ENCODE results near the gene LGALS3BP. TPM values are rescaled to one million over a fixed set of nuclear protein-coding genes. Genes with fewer than 3 reads are reported as not detected.

LGALS3BP gene
- total and polyA plus RNA-seq, 2 of the 13 experiments (the other 11 are each of a cell fraction or from before 2014, with no cell fraction given): 137 to 332 TPM

GRCh38 chr17:78962345-78962983, 17.3 kb downstream of the LGALS3BP start:
- Histone ChIP-seq H4K20me1 (ENCODE audit: insufficient read depth, low read length) (no peaks in the 10 kb centered on the region), H3K27ac (ENCODE audit: extremely low read length, insufficient read depth, low read length) (peak overlapping the region; percentile 70), H3K9me3 (ENCODE audit: low read length) (no peaks in the 10 kb centered on the region), H3K9ac (ENCODE audit: insufficient read depth, low read depth, low read length) (peak overlapping the region; percentile 43), H3K4me1 (ENCODE audit: insufficient read depth, low read length) (peaks cover 61% of the 10 kb centered on the region), H3K4me2 (ENCODE audit: low read depth, low read length) (peak overlapping the region; percentile 38), H2AFZ (ENCODE audit: low read length) (no peak overlapping the region), H3K4me3 (replicated peaks in 1 of 3; ENCODE audit: insufficient read depth in 1 of 3, low read depth in 2 of 3, low read length in 3 of 3) (no peak overlapping the region), H3K36me3 (replicated peaks in 1 of 2; ENCODE audit: control insufficient read depth in 1 of 2, insufficient read depth in 2 of 2, low read length in 2 of 2) (no peaks in the 10 kb centered on the region), H3K79me2 (ENCODE audit: insufficient read depth, low read length) (no peaks in the 10 kb centered on the region), H3K27me3 (ENCODE audit: control insufficient read depth in 1 of 2, insufficient read depth in 2 of 2, low read length in 2 of 2) (peaks cover 0 to 1% of the 10 kb centered on the region in 2 experiments; a peak in 3 of 5 replicates)
- ChIA-PET POLR2A (interaction anchor here (0.5 to 3.5 kb wide), 24 partner anchors 10 to 654 kb away, joined by 3 to 51 read pairs (median 4); partner anchors contain the start of genes CANT1, ENGASE and LGALS3BP), CTCF (ENCODE audit: low intra/inter-chr PET ratio, low total read pairs) (no interaction called here)
- DNase-seq (ENCODE audit: low spot score) (peak; percentile 96), ATAC-seq (peak; percentile 91), FAIRE-seq (peak; percentile 99)
- intact Hi-C loops (cut with micrococcal nuclease; ENCODE audit: unreplicated experiment): loop anchor here (2.0 to 5.0 kb wide), 2 partner anchors 35 to 98 kb away; partner anchors contain the start of gene TIMP2
- in situ Hi-C loops (cut with HindIII; ENCODE audit: extremely low pct_ligation_motif_present, low pct_unique_long_range_greater_than_20kb): no loop called here
- no TSS peak for BruUV-seq (replicated peaks)
- WGBS (ENCODE audit: low lambda C conversion rate): 3% methylated on average over 15 of the region's 19 CpGs
- TF ChIP-seq FOXA1 (IDR thresholded peaks at IDR 0.05) (no peak), FOXA1 (CRISPR knock-in tag; IDR thresholded peaks at IDR 0.05) (peak; percentile 58), ZNF329 (CRISPR knock-in tag; IDR thresholded peaks at IDR 0.05; ENCODE audit: low read depth) (no peak), YEATS4 (CRISPR knock-in tag; IDR thresholded peaks at IDR 0.05; ENCODE audit: borderline replicate concordance) (peak; percentile 38), ZNF556 (CRISPR knock-in tag; IDR thresholded peaks at IDR 0.05; ENCODE audit: borderline replicate concordance) (peak; percentile 91; the same call in 1 of the 2 replicates), SP1 (IDR thresholded peaks at IDR 0.05) (no peak), SP1 (CRISPR knock-in tag; IDR thresholded peaks at IDR 0.05) (no peak; the same call in 1 of the 2 replicates), DNMT3B (CRISPR knock-in tag; conservative IDR thresholded peaks at IDR 0.05) (no peak), GABPA (IDR thresholded peaks at IDR 0.05; ENCODE audit: low read depth, low read length) (no peak), GABPA (CRISPR knock-in tag; IDR thresholded peaks at IDR 0.05; ENCODE audit: low read depth) (peak; percentile 51), ZNF883 (CRISPR knock-in tag; IDR thresholded peaks at IDR 0.05; ENCODE audit: not compliant biosample characterization) (peak; percentile 38), ZNF24 (IDR thresholded peaks at IDR 0.05) (no peak), RNF2 (conservative IDR thresholded peaks at IDR 0.05; ENCODE audit: low read depth) (peak; percentile 87), HOXA9 (CRISPR knock-in tag; IDR thresholded peaks at IDR 0.05; ENCODE audit: borderline replicate concordance) (no peak), ZNF773 (CRISPR knock-in tag; IDR thresholded peaks at IDR 0.05; ENCODE audit: borderline replicate concordance) (no peak), EHMT2 (IDR thresholded peaks at IDR 0.05; ENCODE audit: borderline replicate concordance, low read depth, low read length) (no peak), CEBPG (CRISPR knock-in tag; IDR thresholded peaks at IDR 0.05) (peak; percentile 82), NFYB (CRISPR knock-in tag; IDR thresholded peaks at IDR 0.05) (peak; percentile 58)
- TF ChIP-seq, protein P1, sequence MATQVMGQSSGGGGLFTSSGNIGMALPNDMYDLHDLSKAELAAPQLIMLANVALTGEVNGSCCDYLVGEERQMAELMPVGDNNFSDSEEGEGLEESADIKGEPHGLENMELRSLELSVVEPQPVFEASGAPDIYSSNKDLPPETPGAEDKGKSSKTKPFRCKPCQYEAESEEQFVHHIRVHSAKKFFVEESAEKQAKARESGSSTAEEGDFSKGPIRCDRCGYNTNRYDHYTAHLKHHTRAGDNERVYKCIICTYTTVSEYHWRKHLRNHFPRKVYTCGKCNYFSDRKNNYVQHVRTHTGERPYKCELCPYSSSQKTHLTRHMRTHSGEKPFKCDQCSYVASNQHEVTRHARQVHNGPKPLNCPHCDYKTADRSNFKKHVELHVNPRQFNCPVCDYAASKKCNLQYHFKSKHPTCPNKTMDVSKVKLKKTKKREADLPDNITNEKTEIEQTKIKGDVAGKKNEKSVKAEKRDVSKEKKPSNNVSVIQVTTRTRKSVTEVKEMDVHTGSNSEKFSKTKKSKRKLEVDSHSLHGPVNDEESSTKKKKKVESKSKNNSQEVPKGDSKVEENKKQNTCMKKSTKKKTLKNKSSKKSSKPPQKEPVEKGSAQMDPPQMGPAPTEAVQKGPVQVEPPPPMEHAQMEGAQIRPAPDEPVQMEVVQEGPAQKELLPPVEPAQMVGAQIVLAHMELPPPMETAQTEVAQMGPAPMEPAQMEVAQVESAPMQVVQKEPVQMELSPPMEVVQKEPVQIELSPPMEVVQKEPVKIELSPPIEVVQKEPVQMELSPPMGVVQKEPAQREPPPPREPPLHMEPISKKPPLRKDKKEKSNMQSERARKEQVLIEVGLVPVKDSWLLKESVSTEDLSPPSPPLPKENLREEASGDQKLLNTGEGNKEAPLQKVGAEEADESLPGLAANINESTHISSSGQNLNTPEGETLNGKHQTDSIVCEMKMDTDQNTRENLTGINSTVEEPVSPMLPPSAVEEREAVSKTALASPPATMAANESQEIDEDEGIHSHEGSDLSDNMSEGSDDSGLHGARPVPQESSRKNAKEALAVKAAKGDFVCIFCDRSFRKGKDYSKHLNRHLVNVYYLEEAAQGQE (IDR thresholded peaks at IDR 0.05; ENCODE audit: borderline replicate concordance in 1 of 2, low read depth in 1 of 2, low read length in 2 of 2): peak in 1 of 2 experiments; percentile 26; a peak in 1 of 4 replicates
- TF ChIP-seq, protein P2, sequence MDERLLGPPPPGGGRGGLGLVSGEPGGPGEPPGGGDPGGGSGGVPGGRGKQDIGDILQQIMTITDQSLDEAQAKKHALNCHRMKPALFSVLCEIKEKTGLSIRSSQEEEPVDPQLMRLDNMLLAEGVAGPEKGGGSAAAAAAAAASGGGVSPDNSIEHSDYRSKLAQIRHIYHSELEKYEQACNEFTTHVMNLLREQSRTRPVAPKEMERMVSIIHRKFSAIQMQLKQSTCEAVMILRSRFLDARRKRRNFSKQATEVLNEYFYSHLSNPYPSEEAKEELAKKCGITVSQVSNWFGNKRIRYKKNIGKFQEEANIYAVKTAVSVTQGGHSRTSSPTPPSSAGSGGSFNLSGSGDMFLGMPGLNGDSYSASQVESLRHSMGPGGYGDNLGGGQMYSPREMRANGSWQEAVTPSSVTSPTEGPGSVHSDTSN (CRISPR knock-in tag; IDR thresholded peaks at IDR 0.05): no peak
- TF ChIP-seq, protein P3, sequence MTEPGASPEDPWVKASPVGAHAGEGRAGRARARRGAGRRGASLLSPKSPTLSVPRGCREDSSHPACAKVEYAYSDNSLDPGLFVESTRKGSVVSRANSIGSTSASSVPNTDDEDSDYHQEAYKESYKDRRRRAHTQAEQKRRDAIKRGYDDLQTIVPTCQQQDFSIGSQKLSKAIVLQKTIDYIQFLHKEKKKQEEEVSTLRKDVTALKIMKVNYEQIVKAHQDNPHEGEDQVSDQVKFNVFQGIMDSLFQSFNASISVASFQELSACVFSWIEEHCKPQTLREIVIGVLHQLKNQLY (CRISPR knock-in tag; IDR thresholded peaks at IDR 0.05): peak; percentile 66; the same call in 1 of the 2 replicates

Measured in HepG2 (cell line).